Kidney tubule cell (primary cell): ENCODE measurements around the gene GABRR2.

Experiments used
- DNase-seq: peaks from one replicate; pipeline ENCODE4 v3.0.0-alpha.2; 2018; ENCODE audit warnings: low spot score

Gene GABRR2

GRCh38 chr6:89208551-89208950, 106.5 kb downstream of the GABRR2 start:
- DNase-seq: no peak
